CD4-positive, alpha-beta T cell treated with Interleukin-12 subunit alpha and Interleukin-12 subunit beta, for 1 hour (primary cell): Measurements from ENCODE around the gene GMDS.

Experiments used
- DNase-seq: peaks from one replicate; pipeline ENCODE4 v3.0.0-alpha.2; 2020

GMDS gene

GRCh38 chr6:1617466-1618310, 627.7 kb downstream of the GMDS start:
- no peak for DNase-seq

GRCh38 chr6:1616701-1617463, 628.5 kb downstream of the GMDS start:
- no peak for DNase-seq

- DNase-seq = no peak
These were observed 629.5 kb downstream of the GMDS start for GRCh38 chr6:1615853-1616420.

- DNase-seq = no peak
These were observed 630.1 kb downstream of the GMDS start for GRCh38 chr6:1615151-1615852.

GRCh38 chr6:1614448-1615150, 630.8 kb downstream of the GMDS start:
- no peak for DNase-seq

- no peak for DNase-seq
These were observed 631.5 kb downstream of the GMDS start for GRCh38 chr6:1613688-1614447.

GRCh38 chr6:1613346-1613687, 632.1 kb downstream of the GMDS start:
- no peak for DNase-seq

- no peak for DNase-seq
These were observed 632.5 kb downstream of the GMDS start for GRCh38 chr6:1612974-1613306.

GRCh38 chr6:1612299-1612973, 633.0 kb downstream of the GMDS start:
- DNase-seq = no peak

- DNase-seq = no peak
These were observed 633.7 kb downstream of the GMDS start for GRCh38 chr6:1611572-1612298.

- DNase-seq = no peak
These were observed 634.2 kb downstream of the GMDS start for GRCh38 chr6:1611322-1611571.

- DNase-seq = no peak
These were observed 634.7 kb downstream of the GMDS start for GRCh38 chr6:1610497-1611321.

GRCh38 chr6:1609648-1610496, 635.5 kb downstream of the GMDS start, which contains the start of gene FOXC1:
TSS of gene FOXC1 (plus strand) at chr6:1609915. CDS start at chr6:1610446, 531 bp downstream.
- DNase-seq = peak; percentile 34

GRCh38 chr6:1609041-1609647, 636.3 kb downstream of the GMDS start:
- DNase-seq = no peak

GRCh38 chr6:1608222-1609040, 637.0 kb downstream of the GMDS start:
- no peak for DNase-seq

GRCh38 chr6:1607516-1608221, 637.7 kb downstream of the GMDS start:
- no peak for DNase-seq
